HG02973 (cell line): ENCODE data around the gene BAX.
A peak's percentile ranks its signal among the peaks of the same experiment; 100 is the strongest.
"Not testable (repeated sequence)": the region's sequence is repeated elsewhere in the genome, so short reads cannot be mapped to it uniquely, and the experiment has no call there.

Experiments used
- ATAC-seq: cut with Tn5 transposase; IDR thresholded peaks from one replicate; pipeline ENCODE4 v1.9.1; 2021; ENCODE audit warnings: moderate library complexity; ENCODE audit not compliant: unreplicated experiment

The BAX gene

GRCh38 chr19:48954595-48955307 is at the start of gene BAX:
TSS of gene BAX (plus strand) at chr19:48954875. CDS start at chr19:48954929, 54 bp downstream.
- peak; percentile 73 for ATAC-seq

DNA sequence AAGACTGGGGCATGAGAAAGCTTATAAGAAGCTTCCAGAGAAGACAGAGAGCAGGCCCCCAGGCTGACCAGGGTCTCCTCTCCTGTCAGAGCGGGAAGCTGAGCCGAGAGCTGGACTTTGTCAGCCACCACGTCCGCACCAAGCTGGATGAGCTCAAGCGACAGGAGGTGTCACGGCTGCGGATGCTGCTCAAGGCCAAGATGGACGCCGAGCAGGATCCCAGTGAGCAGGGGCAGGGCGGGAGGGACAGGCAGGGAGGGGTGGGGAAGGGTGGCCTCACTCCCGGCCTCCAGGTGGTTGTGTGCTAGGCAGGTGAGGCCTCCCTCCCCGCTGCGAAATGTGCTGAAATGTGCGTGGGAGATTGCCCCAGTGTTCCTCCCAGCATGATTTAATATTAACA is 49.0 kb upstream of the BAX start:
- ATAC-seq: no peak

DNA sequence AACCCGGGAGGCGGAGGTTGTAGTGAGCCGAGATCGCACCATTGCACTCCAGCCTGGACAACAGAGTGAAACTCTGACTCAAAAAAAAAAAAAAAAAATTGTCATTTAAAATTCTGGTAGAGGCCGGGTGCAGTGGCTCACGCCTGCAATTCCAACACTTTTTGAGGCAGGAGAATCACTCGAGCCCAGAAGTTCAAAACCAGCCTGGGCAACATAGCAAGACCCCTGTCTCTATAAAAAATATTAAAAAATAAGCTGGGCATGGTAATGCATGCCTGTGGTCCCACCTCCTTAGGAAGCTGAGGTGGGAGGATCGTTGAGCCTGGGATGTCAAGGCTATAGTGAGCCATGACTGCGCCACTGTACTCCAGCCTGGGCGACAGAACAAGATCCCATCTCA is 48.4 kb upstream of the BAX start:
- ATAC-seq: no peak

- no peak for ATAC-seq
Measured at GRCh38 chr19:48907671-48908070, 47.0 kb upstream of the BAX start.

GRCh38 chr19:48909424-48910077 is 45.1 kb upstream of the BAX start:
- not testable (repeated sequence) for ATAC-seq

GRCh38 chr19:48910803-48911202 is 43.9 kb upstream of the BAX start:
- no peak for ATAC-seq

DNA sequence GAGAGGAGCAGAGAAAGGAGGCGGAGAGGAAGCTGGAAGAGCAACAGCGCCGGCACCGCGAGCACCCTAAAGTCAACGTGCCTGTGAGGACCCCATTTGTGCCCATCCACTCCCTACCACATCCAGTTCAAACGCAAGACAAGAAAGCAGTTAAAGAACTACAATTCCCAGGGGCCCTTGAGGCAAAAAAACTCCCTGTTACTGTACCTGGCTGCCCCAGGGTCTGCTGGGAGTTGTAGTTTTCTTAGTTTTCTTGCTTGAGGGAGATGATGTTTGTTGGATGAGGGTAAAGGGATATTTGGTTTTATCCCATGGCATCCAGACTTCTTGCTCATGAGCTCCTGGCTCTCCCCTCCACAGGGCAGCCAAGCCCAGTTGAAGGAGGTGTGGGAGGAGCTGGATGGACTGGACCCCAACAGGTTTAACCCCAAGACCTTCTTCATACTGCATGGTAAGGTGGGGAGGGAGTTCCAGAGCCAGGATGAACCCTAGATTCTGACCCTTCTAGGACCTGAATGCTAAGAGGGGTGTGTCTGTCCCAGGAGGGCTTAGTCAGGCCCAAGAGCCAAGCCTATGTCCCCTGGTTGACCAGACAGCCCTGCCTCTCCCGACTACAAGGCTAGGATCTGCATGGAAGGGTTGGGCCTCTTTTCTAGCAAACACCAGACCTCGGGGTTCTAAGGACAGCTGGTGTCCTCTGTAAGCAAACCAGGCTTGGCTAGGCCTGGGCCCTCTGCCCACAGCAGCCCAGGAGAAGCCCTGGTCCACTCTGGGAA is 41.4 kb upstream of the BAX start:
- ATAC-seq: no peak

- ATAC-seq: no peak
Measured at GRCh38 chr19:48914181-48914580, 40.5 kb upstream of the BAX start.

DNA sequence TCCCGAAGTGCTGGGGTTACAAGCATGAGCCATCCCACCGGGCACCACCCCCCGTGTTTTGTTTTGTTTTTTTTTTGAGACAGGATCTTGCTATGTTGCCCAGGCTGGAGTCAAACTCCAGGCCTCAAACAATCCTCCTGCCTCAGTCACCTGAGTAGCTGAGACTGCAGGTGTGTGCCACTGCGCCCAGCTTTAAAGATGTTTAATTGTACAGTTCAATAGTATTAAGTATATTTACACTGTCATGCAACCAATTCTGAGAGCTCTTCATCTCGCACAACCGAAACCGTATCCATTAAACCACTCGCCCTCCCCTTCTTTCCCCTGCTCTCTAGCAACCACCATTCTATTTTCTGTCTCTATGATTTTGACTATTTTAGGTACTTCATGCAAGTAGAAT is 38.9 kb upstream of the BAX start:
- no peak for ATAC-seq

GRCh38 chr19:48918071-48918470 is 36.6 kb upstream of the BAX start:
- ATAC-seq: no peak

DNA sequence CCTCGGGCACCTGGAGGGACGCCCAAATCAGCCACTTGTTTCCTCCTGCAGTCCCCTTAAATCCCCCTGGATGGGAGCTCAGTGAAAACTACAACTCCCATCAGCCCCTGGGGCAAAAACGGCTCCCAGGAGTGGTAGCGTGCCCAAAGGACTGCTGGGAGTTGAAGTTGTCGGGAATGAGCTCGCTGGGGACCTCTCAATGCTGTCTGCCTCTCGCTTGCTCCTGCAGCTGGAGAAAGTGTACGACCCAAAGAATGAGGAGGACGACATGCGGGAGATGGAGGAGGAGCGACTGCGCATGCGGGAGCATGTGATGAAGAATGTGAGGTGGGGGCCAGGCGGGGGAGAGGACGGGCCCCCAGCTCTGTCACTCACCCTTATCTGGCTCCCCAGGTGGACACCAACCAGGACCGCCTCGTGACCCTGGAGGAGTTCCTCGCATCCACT is 35.9 kb upstream of the BAX start:
- ATAC-seq: no peak

GRCh38 chr19:48919271-48919670 is 35.4 kb upstream of the BAX start:
- not testable (repeated sequence) for ATAC-seq

GRCh38 chr19:48920949-48921348 is 33.7 kb upstream of the BAX start:
- no peak for ATAC-seq

DNA sequence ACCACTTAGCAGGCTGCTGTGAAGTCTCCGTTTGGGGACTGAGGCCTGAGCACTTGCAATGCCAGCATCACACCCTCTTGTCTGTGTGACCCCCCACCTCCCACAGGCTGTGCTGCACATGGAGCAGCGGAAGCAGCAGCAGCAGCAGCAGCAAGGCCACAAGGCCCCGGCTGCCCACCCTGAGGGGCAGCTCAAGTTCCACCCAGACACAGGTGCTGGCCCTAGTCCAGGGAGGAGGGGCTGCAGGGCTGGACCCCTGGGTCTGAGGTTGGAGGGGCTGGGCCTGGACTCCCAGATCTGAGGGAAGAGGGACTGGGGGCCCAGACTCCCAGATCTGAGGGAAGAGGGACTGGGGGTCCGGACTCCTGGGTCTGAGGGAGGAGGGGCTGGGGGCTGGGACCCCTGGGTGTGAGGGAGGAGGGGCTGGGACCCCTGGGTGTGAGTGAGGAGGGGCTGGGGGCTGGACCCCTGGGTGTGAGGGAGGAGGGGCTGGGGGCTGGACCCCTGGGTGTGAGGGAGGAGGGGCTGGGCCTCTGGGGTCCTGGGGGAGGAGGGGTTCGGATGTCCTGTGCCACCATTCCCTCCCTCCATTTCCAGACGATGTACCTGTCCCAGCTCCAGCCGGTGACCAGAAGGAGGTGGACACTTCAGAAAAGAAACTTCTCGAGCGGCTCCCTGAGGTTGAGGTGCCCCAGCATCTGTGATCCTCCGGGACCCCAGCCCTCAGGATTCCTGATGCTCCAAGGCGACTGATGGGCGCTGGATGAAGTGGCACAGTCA is 32.8 kb upstream of the BAX start:
- no peak for ATAC-seq

DNA sequence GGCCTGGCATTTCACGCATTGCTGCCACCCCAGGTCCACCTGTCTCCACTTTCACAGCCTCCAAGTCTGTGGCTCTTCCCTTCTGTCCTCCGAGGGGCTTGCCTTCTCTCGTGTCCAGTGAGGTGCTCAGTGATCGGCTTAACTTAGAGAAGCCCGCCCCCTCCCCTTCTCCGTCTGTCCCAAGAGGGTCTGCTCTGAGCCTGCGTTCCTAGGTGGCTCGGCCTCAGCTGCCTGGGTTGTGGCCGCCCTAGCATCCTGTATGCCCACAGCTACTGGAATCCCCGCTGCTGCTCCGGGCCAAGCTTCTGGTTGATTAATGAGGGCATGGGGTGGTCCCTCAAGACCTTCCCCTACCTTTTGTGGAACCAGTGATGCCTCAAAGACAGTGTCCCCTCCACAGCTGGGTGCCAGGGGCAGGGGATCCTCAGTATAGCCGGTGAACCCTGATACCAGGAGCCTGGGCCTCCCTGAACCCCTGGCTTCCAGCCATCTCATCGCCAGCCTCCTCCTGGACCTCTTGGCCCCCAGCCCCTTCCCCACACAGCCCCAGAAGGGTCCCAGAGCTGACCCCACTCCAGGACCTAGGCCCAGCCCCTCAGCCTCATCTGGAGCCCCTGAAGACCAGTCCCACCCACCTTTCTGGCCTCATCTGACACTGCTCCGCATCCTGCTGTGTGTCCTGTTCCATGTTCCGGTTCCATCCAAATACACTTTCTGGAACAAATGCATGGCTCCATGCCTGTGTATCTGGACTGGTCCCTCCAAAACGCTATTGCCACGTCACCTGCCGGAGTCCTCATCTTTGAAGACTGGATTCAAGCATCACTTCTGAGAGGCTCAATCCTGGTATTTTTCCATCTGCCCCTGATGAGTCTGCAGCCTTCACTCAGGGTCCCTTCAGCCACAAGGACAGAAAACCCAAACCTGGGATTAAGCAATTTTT is 31.9 kb upstream of the BAX start:
- no peak for ATAC-seq

GRCh38 chr19:48925240-48925843 is 29.3 kb upstream of the BAX start:
- no peak for ATAC-seq

GRCh38 chr19:48925890-48926289 is 28.8 kb upstream of the BAX start:
- not testable (repeated sequence) for ATAC-seq

DNA sequence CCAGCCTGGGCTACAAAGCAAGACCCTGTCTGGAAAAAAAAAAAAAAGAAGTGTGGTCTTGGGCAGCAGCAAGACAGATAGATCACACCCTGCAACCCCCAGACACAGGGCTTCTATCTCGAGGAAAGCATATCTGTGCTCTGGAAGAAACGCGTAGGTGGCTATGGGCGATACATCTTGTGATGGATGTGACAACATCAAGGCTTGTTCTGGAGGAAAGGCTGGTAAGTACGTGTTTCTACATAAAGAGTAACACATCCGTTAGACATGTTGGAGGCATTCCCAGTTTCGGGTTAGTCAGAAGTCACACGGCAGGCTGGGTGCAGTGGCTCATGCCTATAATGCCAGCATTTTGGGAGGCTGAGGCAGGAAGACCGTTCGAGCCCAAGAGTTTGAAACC is 27.8 kb upstream of the BAX start:
- ATAC-seq: no peak

DNA sequence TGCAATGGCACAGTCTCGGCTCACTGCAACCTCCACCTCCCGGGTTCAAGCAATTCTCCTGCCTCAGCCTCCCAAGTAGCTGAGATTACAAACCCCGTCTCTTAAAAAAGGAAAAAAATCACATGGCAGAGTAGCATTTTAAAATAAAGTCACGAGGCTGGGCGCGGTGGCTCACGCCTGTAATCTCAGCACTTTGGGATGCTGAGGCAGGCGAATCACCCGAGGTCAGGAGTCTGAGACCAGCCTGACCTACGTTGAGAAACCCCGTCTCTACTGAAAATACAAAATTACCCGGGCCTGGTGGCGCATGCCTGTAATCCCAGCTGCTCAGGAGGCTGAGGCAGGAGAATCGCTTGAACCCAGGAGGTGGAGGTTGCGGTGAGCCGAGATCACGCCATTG is 27.0 kb upstream of the BAX start:
- not testable (repeated sequence) for ATAC-seq
